Epithelial cell of proximal tubule (primary cell): ENCODE results near the gene CSNK2B. TPM values are rescaled to one million over a fixed set of nuclear protein-coding genes. Genes with fewer than 3 reads are reported as not detected.

Experiments
- DNase-seq: peaks from one replicate; pipeline ENCODE4 v3.0.0-alpha.2; 2011; ENCODE audit warnings: low read depth
- H3K4me3 ChIP-seq: 2 replicates; pipeline ENCODE4 v1.5.1; 2011; ENCODE audit warnings: low read depth, mild to moderate bottlenecking, low read length
- total RNA-seq: library from RNA; depleted of rRNA; stranded (reverse); fragments of >200 nt; gene quantifications from 2 replicates; pipeline ENCODE4 v1.2.3, GENCODE V29; 2015
- TF ChIP-seq, protein P1 (sequence below): conservative IDR thresholded peaks from 2 replicates; pipeline ENCODE4 v1.5.1; 2012; ENCODE audit warnings: low read depth, mild to moderate bottlenecking, low read length

CSNK2B gene
- total RNA-seq, 1 donor from 2014 or later = 435 TPM

DNA sequence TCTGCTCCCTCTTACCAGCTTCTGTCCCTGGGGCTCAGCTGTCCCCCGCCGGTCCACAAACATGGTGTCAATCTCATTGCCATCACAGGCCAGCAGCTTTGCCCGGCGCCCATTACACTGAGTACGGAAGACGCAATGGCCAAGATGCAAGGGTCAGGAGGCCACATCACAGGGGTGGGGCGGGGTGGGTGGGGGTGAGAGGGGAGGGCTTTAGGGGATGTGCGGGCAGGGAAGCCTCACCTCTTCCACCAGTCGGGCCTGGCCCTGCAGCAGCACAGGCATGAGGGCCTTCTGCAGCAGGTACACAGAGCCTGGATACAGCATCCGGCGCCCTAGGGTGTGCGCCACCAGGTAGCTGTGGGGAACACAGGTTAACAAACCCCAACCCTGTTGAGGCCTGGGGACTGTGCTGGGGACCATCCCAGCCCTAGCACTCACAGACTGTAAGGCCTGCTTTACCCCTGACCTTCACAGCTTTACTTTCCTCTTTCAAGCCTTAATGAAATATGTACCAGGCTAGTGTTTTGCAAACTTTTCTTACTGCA is 25.8 kb downstream of the CSNK2B start:
- TF ChIP-seq, protein P1, sequence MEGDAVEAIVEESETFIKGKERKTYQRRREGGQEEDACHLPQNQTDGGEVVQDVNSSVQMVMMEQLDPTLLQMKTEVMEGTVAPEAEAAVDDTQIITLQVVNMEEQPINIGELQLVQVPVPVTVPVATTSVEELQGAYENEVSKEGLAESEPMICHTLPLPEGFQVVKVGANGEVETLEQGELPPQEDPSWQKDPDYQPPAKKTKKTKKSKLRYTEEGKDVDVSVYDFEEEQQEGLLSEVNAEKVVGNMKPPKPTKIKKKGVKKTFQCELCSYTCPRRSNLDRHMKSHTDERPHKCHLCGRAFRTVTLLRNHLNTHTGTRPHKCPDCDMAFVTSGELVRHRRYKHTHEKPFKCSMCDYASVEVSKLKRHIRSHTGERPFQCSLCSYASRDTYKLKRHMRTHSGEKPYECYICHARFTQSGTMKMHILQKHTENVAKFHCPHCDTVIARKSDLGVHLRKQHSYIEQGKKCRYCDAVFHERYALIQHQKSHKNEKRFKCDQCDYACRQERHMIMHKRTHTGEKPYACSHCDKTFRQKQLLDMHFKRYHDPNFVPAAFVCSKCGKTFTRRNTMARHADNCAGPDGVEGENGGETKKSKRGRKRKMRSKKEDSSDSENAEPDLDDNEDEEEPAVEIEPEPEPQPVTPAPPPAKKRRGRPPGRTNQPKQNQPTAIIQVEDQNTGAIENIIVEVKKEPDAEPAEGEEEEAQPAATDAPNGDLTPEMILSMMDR = no peak
- H3K4me3 ChIP-seq = no peak overlapping the region
- DNase-seq = no peak

DNA sequence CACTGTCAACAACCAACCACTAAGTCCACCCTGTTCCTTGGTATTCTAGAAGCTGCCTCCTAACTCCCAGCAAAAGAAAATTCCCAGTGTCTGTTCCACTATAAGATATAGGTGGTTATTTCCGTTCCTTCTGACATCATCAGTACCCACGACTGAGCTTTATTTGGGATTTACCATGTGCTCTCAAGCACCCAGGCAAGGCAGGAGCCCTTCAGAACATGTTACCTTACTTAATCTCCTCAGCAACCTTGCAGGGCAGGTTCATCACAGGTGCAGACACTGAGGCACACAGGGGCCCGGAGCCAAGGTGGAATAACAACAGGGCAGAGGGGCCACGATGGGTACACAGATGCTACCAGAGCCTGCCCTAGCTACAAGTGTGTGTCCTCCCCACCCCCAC is 26.5 kb downstream of the CSNK2B start:
- no peak overlapping the region for H3K4me3 ChIP-seq
- no peak for DNase-seq
- TF ChIP-seq, protein P1 = no peak

DNA sequence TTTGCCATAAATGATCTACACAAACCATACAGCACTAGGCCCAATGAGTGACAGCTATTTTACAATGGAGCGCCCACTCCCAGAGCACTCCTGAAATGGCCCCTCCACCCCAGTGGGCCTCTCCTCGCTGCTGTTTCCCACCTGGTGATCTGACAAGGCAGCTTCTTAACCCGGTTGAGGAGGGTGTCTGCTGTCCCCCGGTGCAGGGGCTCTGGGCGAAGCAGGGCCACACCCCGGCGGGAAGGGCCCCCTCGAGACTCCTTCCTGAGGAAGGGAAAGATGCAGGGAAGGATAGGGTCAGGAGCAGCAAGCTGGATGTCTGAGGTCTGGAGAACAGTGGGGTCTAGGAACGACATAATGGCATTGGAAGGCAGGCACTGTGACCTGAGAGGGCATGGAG is 27.0 kb downstream of the CSNK2B start:
- TF ChIP-seq, protein P1 = no peak
- H3K4me3 ChIP-seq = no peak overlapping the region
- no peak for DNase-seq

DNA sequence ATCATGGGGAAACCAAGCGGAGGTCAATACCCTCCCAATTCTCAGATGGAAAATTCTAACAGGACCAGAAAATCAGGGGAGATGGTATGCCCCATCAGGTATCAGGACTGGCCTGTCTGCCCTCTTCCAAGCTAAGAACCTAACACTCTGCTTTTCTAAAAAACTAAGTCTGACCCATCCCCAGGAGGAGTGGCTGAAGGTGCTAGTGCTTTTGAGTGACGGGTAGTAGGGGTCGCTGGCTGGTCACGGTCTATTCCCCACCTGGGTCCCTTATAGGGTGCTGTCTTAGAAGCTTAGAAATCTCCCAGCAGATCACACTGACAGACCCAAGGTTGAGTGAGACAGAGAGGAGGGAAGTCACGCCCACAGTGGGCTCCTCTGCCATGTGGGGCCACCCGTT is 27.7 kb downstream of the CSNK2B start:
- DNase-seq = no peak
- H3K4me3 ChIP-seq = no peak overlapping the region
- TF ChIP-seq, protein P1 = no peak

DNA sequence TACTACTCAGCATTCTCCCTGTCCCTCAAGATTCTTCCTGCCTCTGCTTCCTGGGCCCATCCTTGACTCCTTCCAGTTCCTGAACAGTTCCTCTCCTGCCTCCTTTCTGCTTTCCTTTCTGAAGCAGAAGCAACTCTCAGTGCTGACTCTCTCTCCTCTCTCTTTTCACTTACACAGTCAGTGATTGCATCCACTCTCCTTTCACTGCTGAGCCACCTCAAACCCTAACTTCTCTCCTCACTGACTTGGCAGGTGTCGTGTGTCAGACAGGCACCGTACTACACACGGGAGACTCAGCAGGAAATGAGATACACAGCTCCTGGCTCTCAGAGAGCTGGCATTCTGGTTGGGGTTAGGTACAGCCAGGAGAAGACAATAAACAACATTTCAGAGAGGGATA is 31.7 kb downstream of the CSNK2B start:
- no peak for DNase-seq
- TF ChIP-seq, protein P1 = no peak

DNA sequence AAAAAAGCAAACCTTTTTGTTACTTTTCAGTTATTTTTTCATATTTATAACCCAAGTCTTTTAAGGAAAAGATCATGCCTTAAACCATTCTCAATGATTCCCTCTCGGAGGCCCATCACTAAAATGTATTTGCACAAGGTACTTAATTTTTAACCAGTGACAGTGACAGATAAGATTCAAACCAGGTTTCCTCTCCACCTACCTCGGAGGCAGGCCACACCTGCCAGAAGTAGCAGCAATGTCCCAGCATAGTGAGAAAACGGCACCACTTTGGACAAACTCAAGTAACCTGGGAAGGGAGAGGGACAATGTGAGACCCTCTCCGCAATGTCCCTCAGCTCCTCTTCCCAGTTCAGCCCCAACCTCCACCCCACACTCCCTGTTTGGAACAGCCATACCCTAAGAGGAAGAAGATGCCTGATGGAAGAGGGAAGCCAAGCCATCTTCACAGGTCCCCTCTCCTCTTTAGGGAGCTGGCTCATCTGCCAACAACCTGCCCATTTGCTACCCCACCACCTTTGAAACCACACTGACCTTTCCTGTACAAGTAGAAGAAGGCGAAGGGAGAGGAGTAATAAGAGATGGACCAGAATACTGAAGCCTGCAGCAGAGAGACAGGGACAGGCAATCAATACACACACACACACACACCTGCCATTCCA is 35.0 kb downstream of the CSNK2B start:
- TF ChIP-seq, protein P1 = no peak
- DNase-seq = no peak
- H3K4me3 ChIP-seq = no peak overlapping the region

More for the DNA sequence above, 31.7 kb downstream of the CSNK2B start:
- no peak overlapping the region for H3K4me3 ChIP-seq
